Skeletal muscle tissue (tissue), 4 donors: ENCODE measurements around the gene TMEM11. TPM values are rescaled to one million over a fixed set of nuclear protein-coding genes. Genes with fewer than 3 reads are reported as not detected.
A peak's percentile ranks its signal among the peaks of the same experiment; 100 is the strongest.

ENCODE experiments used
- H3K27ac ChIP-seq: one replicate; pipeline ENCODE4 v1.7.0; 2013; ENCODE audit warnings: mild to moderate bottlenecking, low read depth, low read length, inconsistent platforms
- H3K27me3 ChIP-seq, 3 donors: one replicate each; pipeline ENCODE4 v1.7.0; 2013; ENCODE audit warnings: low read length in 3 of 3; ENCODE audit not compliant: control insufficient read depth in 3 of 3, insufficient read depth in 3 of 3
- H3K36me3 ChIP-seq, 3 donors: one replicate each; pipeline ENCODE4 v1.7.0; 2013; ENCODE audit warnings: low read length in 3 of 3; ENCODE audit not compliant: control insufficient read depth in 3 of 3, insufficient read depth in 3 of 3
- H3K4me1 ChIP-seq, 3 donors: one replicate each; pipeline ENCODE4 v1.7.0; 2013; ENCODE audit warnings: low read length in 3 of 3, mild to moderate bottlenecking in 3 of 3; ENCODE audit not compliant: control insufficient read depth in 3 of 3, insufficient read depth in 3 of 3
- H3K4me3 ChIP-seq, 3 donors: one replicate each; pipeline ENCODE4 v1.7.0; 2013; ENCODE audit warnings: low read length in 3 of 3
- H3K9ac ChIP-seq, 3 donors: one replicate each; pipeline ENCODE4 v1.7.0; 2013; ENCODE audit warnings: low read length in 3 of 3, mild to moderate bottlenecking in 3 of 3, moderate library complexity in 2 of 3, low read depth in 1 of 3
- H3K9me3 ChIP-seq, 3 donors: one replicate each; pipeline ENCODE4 v1.7.0; 2013; ENCODE audit warnings: low read length in 3 of 3; ENCODE audit not compliant: control insufficient read depth in 3 of 3
- total RNA-seq: library from RNA; depleted of rRNA; stranded (reverse); fragments of >200 nt; gene quantifications from one replicate; pipeline ENCODE4 v1.2.3, GENCODE V29; 2014
- donor health status: Osteomylitis.

Gene TMEM11
- total RNA-seq, 1 donor from 2014 or later: 20.9 TPM

DNA sequence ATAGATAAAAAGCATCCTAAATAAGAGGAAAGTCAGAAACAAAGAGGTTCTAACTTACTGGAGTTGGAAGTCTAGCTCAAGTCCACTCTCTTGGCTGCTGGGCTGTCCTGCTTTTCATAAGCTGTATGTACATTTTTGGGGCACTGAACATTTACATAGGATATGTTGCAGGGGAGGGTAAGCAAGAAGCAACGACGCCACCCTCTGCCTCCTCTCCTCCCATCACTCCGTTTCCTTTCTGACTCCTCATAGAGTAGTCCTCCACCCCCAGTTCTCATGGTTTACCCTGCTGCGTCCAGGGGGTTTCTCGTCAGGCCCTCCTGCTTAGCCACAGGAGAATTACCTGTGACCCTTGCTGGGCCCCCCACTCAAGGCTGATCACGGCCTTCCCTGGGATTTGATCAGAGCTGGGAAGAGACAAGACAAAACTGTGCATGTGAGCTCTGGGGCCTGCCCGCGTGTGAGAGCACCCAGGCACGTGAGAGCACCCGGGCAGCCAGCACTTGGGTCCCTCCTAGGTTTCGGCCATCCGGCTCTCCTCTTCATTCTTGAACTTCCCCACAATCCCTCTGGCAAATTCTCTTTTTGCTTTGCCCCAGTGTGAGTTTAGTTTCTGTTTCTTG is 37.1 kb downstream of the TMEM11 start:
- H3K9ac ChIP-seq: peak overlapping the region in 1 of 3 donors; percentile 8
- no peak overlapping the region for H3K27ac ChIP-seq
- H3K27me3 ChIP-seq: no peaks in the 10 kb centered on the region
- H3K36me3 ChIP-seq: peaks cover 10 to 27% (median 13%) of the 10 kb centered on the region in 3 donors
- H3K4me1 ChIP-seq: peaks cover 31 to 39% (median 36%) of the 10 kb centered on the region in 3 donors
- no peaks in the 10 kb centered on the region for H3K9me3 ChIP-seq
- no peak overlapping the region for H3K4me3 ChIP-seq

DNA sequence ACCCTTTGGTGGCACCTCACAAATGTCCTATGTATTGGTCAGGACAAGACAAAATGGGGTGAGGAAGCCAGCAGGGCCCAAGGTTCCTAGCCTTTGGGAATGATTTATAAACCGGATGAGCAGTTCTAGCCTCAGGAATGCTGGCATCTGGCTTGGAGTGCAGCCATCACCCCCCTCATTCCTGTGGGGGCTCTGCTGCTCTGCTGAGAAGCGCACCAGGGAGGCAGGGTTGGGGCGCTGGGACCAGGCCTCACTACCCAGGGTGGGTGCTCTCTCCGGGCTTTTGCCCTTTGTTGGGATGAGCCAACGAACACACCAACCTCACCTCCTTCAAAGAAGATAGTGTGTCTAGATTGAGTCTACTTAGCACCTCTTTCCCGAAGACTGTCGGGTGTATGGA is 39.2 kb downstream of the TMEM11 start:
- Histone ChIP-seq H3K27me3 (no peaks in the 10 kb centered on the region), H3K36me3 (peaks cover 9 to 26% (median 9%) of the 10 kb centered on the region in 3 donors), H3K4me1 (peaks cover 53 to 61% (median 58%) of the 10 kb centered on the region in 3 donors), H3K9ac (peak overlapping the region in 1 of 3 donors; percentile 57), H3K9me3 (no peaks in the 10 kb centered on the region), H3K4me3 (peak overlapping the region in 1 of 3 donors; percentile 22), H3K27ac (peak overlapping the region; percentile 98)

DNA sequence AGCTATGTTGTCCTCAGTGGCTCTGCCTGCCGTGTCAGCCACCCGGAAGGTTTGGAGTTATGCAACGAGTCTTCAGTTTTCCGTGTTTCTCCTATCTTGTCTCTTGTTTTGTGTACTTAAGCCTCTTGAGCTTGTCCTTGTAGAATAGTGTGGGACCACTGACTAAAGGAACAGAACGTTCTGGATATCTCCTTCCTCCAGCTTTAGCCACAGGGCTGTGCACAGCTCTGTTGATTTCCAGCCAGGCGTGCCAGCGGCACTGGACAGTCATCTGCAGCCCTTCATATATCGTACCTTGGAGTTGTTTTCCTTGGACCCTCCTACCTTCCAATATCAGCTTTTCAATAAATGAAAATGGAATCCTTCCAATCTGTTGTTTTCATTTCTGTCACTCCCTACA is 39.8 kb downstream of the TMEM11 start:
- Histone ChIP-seq H3K27me3 (no peaks in the 10 kb centered on the region), H3K9me3 (no peaks in the 10 kb centered on the region), H3K9ac (peak overlapping the region in 2 of 3 donors; percentile 4 to 57), H3K36me3 (peaks cover 9 to 26% (median 9%) of the 10 kb centered on the region in 3 donors), H3K27ac (peak overlapping the region; percentile 98), H3K4me3 (no peak overlapping the region), H3K4me1 (peaks cover 58 to 66% (median 63%) of the 10 kb centered on the region in 3 donors)

- peak overlapping the region; percentile 98 for H3K27ac ChIP-seq
- peaks cover 65 to 71% (median 70%) of the 10 kb centered on the region in 3 donors for H3K4me1 ChIP-seq
- peaks cover 9 to 26% (median 9%) of the 10 kb centered on the region in 3 donors for H3K36me3 ChIP-seq
These were observed 40.4 kb downstream of the TMEM11 start for GRCh38 chr17:21173543-21173942.

DNA sequence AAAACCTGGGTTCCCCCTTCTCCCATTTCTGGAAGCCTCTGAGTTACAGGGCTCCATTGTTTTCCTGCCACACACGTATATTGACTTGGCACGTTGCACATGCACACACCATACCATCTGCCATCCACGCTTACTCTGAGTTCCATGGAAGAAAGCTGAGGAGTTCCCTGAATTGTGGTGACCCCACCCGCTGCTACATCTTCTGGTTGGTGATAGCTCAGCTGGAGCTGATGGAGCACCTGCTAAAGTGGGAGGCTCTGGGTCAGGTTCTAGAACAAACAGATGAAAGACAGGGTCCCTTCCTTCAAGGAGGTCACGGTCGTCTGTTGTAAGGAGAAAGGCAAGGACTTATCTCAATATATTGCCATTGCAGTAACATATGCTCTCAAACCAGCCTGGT is 41.1 kb downstream of the TMEM11 start:
- Histone ChIP-seq H3K4me1 (peaks cover 72 to 78% (median 74%) of the 10 kb centered on the region in 3 donors), H3K36me3 (peaks cover 7 to 23% (median 8%) of the 10 kb centered on the region in 3 donors), H3K9ac (peak overlapping the region in 1 of 3 donors; percentile 41), H3K27me3 (no peaks in the 10 kb centered on the region), H3K27ac (peak overlapping the region; percentile 98), H3K9me3 (no peaks in the 10 kb centered on the region), H3K4me3 (peak overlapping the region in 1 of 3 donors; percentile 11)

More at GRCh38 chr17:21173543-21173942, 40.4 kb downstream of the TMEM11 start:
- no peaks in the 10 kb centered on the region for H3K9me3 ChIP-seq
- peak overlapping the region in 2 of 3 donors; percentile 44 to 57 for H3K9ac ChIP-seq
- no peaks in the 10 kb centered on the region for H3K27me3 ChIP-seq
- peak overlapping the region in 2 of 3 donors; percentile 7 to 11 for H3K4me3 ChIP-seq

GRCh38 chr17:21171970-21172510 is 41.9 kb downstream of the TMEM11 start:
- Histone ChIP-seq H3K27ac (peak overlapping the region; percentile 98), H3K36me3 (peaks cover 5 to 23% (median 7%) of the 10 kb centered on the region in 3 donors), H3K4me3 (peak overlapping the region in 1 of 3 donors; percentile 31), H3K9ac (peak overlapping the region in 2 of 3 donors; percentile 27 to 61), H3K27me3 (no peaks in the 10 kb centered on the region), H3K4me1 (peaks cover 79 to 81% (median 80%) of the 10 kb centered on the region in 3 donors), H3K9me3 (no peaks in the 10 kb centered on the region)

DNA sequence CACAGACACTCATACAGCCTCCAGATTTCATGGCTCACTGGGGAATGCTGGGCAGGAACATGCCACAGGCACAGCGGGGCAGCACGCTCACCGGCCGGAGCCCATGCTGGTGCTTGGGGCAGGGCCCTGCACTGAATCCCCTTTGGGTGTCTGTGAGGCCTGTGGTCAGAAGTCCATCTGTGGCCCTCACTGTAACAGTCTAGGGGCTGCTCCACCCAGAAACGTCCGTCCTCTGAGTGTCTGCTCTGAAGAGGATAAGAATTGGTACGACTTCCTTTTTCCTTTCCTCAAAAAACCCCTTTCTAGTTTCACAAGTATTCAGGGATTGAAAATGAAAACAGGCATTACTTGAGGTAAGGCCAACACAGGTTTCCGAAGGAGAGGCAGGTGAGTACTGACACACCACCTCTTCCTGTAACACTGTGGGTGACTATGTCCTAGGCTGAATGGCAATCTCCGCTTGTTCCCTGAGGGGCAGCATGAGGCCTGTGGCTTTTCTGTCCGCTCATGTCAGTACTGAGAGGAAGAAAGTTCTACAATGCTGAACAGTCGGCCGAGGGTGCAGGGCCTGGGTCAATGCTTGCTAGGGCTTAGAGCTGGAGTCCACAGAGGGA is 42.5 kb downstream of the TMEM11 start:
- peak overlapping the region in 2 of 3 donors; percentile 9 to 44 for H3K4me3 ChIP-seq
- no peaks in the 10 kb centered on the region for H3K27me3 ChIP-seq
- H3K9ac ChIP-seq: peak overlapping the region; percentile 24 to 61 (median 27)
- H3K9me3 ChIP-seq: no peaks in the 10 kb centered on the region
- peak overlapping the region; percentile 98 for H3K27ac ChIP-seq
- H3K4me1 ChIP-seq: peaks cover 81 to 85% (median 82%) of the 10 kb centered on the region in 3 donors
- peaks cover 5 to 23% (median 7%) of the 10 kb centered on the region in 3 donors for H3K36me3 ChIP-seq

DNA sequence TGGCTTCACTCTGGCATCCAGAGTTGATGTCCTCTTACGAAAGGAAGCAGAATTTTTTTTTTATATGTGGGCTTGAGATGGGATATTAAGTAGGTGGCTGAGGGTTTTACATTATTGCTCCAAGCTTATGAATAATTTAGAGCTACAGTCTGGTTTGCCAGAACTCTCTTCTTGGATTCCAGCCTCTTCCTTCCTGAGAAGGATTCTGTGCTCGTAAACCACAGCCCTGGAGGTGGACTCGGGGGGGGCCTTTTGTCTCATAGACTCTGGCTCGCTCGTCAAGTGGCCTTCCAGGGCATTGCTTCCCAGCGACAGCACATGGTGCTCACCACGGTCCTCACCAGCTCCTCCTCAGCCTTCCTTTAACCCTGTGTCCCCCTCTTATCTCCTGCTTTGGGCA is 43.2 kb downstream of the TMEM11 start:
- H3K4me1 ChIP-seq: peaks cover 87 to 90% (median 88%) of the 10 kb centered on the region in 3 donors
- H3K4me3 ChIP-seq: peak overlapping the region; percentile 9 to 44 (median 32)
- peaks cover 5 to 23% (median 7%) of the 10 kb centered on the region in 3 donors for H3K36me3 ChIP-seq
- H3K27me3 ChIP-seq: no peaks in the 10 kb centered on the region
- peak overlapping the region; percentile 14 to 61 (median 24) for H3K9ac ChIP-seq
- H3K9me3 ChIP-seq: no peaks in the 10 kb centered on the region
- H3K27ac ChIP-seq: peak overlapping the region; percentile 98

DNA sequence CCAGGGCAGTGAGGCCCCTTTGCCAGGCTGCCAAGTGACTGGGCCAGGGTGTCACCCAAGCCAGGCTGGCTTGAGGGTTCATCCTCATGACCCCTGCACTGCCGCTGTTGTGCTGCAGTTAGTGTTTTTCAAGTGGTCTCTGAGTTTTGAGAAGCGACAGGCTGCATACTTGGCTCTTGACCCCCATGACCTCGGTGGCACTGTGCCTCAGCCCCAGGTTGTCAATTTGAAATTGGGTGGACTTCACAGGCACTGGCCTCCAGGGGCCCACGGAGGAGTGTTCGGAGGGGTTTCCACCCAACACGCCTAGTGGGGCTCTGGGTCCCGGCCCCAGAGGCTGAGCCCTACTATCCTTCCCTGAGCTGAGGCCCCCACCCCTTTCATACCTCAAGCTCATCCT is 44.5 kb downstream of the TMEM11 start:
- peaks cover 87 to 94% (median 90%) of the 10 kb centered on the region in 3 donors for H3K4me1 ChIP-seq

More for the DNA sequence above, 44.5 kb downstream of the TMEM11 start:
- H3K9ac ChIP-seq: peak overlapping the region; percentile 45 to 54 (median 46)
- H3K4me3 ChIP-seq: peak overlapping the region in 1 of 3 donors; percentile 30
- no peaks in the 10 kb centered on the region for H3K27me3 ChIP-seq
- peak overlapping the region; percentile 98 for H3K27ac ChIP-seq
- peaks cover 5 to 16% (median 7%) of the 10 kb centered on the region in 3 donors for H3K36me3 ChIP-seq
- no peaks in the 10 kb centered on the region for H3K9me3 ChIP-seq
